H1 (cell line): ENCODE results near the gene SSC5D. TPM values are rescaled to one million over a fixed set of nuclear protein-coding genes. Genes with fewer than 3 reads are reported as not detected.

Experiments used
- CTCF ChIA-PET: fragments of 300-600 bp; sonication (Branson Sonifier 250); formaldehyde crosslinking; loops from one replicate; lab custom pipeline; 2021; ENCODE audit not compliant: partially characterized antibody; lab: Charles Lee
- POLR2A ChIA-PET: fragments of 300-600 bp; sonication (Branson Sonifier 250); formaldehyde crosslinking; loops from one replicate; lab custom pipeline; 2021; ENCODE audit warnings: inconsistent platforms; ENCODE audit not compliant: partially characterized antibody; lab: Charles Lee
- DNase-seq, 2 experiments: peaks; one replicate each; pipeline versions ENCODE4 v3.0.0 to v3.0.0-alpha.2; 2010 to 2022; ENCODE audit warnings: low spot score in 2 of 2, low read depth in 1 of 2, mixed read lengths in 1 of 2
- FAIRE-seq: peaks from 2 replicates; lab custom pipeline; 2011; peaks lifted over from hg19 to GRCh38; lab: Jason Lieb, UNC
- H2AFZ ChIP-seq: 2 replicates; pipeline ENCODE4 v1.8.1; 2012; ENCODE audit warnings: low read length, inconsistent platforms
- H2AK5ac ChIP-seq: 2 replicates; pipeline ENCODE4 v1.6.1; 2013; ENCODE audit warnings: low read depth, low read length
- H2BK120ac ChIP-seq: replicated peaks from 2 replicates; pipeline ENCODE3; 2013; ENCODE audit warnings: low read depth, low read length, inconsistent platforms
- H2BK12ac ChIP-seq: 2 replicates; pipeline ENCODE4 v1.6.1; 2013; ENCODE audit warnings: low read depth, low read length
- H2BK15ac ChIP-seq: 2 replicates; pipeline ENCODE4 v1.6.1; 2013; ENCODE audit warnings: low read length
- H2BK20ac ChIP-seq: 2 replicates; pipeline ENCODE4 v1.6.1; 2013; ENCODE audit warnings: low read length
- H2BK5ac ChIP-seq: 2 replicates; pipeline ENCODE4 v1.6.1; 2013; ENCODE audit warnings: low read depth, low read length
- H3K14ac ChIP-seq: 2 replicates; pipeline ENCODE4 v1.6.1; 2013; ENCODE audit warnings: inconsistent platforms; ENCODE audit not compliant: insufficient read length
- H3K18ac ChIP-seq: 2 replicates; pipeline ENCODE4 v1.6.1; 2013; ENCODE audit warnings: low read length; ENCODE audit errors: extremely low read depth
- H3K23ac ChIP-seq: 2 replicates; pipeline ENCODE4 v1.6.1; 2013; ENCODE audit warnings: inconsistent platforms; ENCODE audit not compliant: insufficient read length
- H3K23me2 ChIP-seq: 2 replicates; pipeline ENCODE4 v1.6.1; 2013; ENCODE audit warnings: low read depth, low read length
- H3K27ac ChIP-seq: 2 replicates; pipeline ENCODE4 v1.6.1; 2011; ENCODE audit warnings: low read depth, low read length, inconsistent platforms
- H3K27me3 ChIP-seq, 4 experiments: replicated peaks in 1 of 4; 1 replicate in 1 of 4; 2 replicates in 3 of 4; pipeline versions ENCODE4 v1.6.1 to v1.8.1; 2011 to 2013; ENCODE audit warnings: low read length in 3 of 4, mild to moderate bottlenecking in 3 of 4, inconsistent platforms in 2 of 4, mixed read lengths in 2 of 4, moderate library complexity in 1 of 4; ENCODE audit not compliant: control insufficient read depth in 3 of 4, insufficient read depth in 3 of 4; ENCODE audit errors: extremely low read depth in 1 of 4
- H3K36me3 ChIP-seq, 4 experiments: 2 replicates each; pipeline versions ENCODE4 v1.6.1 to v1.8.1; 2011 to 2013; ENCODE audit warnings: mild to moderate bottlenecking in 4 of 4, low read length in 3 of 4, moderate library complexity in 2 of 4, control low read depth in 1 of 4, inconsistent platforms in 1 of 4; ENCODE audit not compliant: insufficient read depth in 4 of 4, control insufficient read depth in 2 of 4
- H3K4ac ChIP-seq: replicated peaks from 2 replicates; pipeline ENCODE3; 2013; ENCODE audit warnings: low read length, low read depth, mixed read lengths, inconsistent platforms; ENCODE audit not compliant: insufficient read length
- H3K4me1 ChIP-seq, 4 experiments: replicated peaks in 1 of 4; 1 replicate in 1 of 4; 2 replicates in 3 of 4; pipeline versions ENCODE4 v1.6.1 to v1.8.1; 2011 to 2013; ENCODE audit warnings: low read length in 3 of 4, inconsistent platforms in 2 of 4, mixed read lengths in 1 of 4; ENCODE audit not compliant: insufficient read depth in 4 of 4, control insufficient read depth in 3 of 4
- H3K4me2 ChIP-seq, 2 experiments: 2 replicates each; pipeline versions ENCODE4 v1.6.1 to v1.8.1; 2011 to 2013; ENCODE audit warnings: low read depth in 2 of 2, low read length in 2 of 2, control low read depth in 1 of 2, inconsistent platforms in 1 of 2, mild to moderate bottlenecking in 1 of 2; ENCODE audit not compliant: insufficient read depth in 1 of 2
- H3K4me3 ChIP-seq, 4 experiments: fragments of 200-600, 300-600 bp in 1 of 4; sonication (generic), shearing (Covaris generic), sonication (Bioruptor Twin) in 1 of 4; 2 replicates each; pipeline versions ENCODE4 v1.5.1 to v1.8.1; 2011 to 2016; ENCODE audit warnings: low read length in 4 of 4, low read depth in 3 of 4, control low read depth in 2 of 4, inconsistent platforms in 2 of 4, mild to moderate bottlenecking in 2 of 4, mixed read lengths in 1 of 4, moderate library complexity in 1 of 4; ENCODE audit not compliant: insufficient read depth in 2 of 4; ENCODE audit errors: extremely low read depth in 1 of 4
- H3K56ac ChIP-seq: replicated peaks from 2 replicates; pipeline ENCODE3; 2013; ENCODE audit warnings: low read depth, mild to moderate bottlenecking, mixed read lengths, low read length, inconsistent platforms; ENCODE audit not compliant: insufficient read length
- H3K79me1 ChIP-seq: 2 replicates; pipeline ENCODE4 v1.6.1; 2013; ENCODE audit warnings: low read depth, low read length, control low read depth
- H3K79me2 ChIP-seq, 2 experiments: 2 replicates each; pipeline versions ENCODE4 v1.6.1 to v1.8.1; 2012 to 2013; ENCODE audit warnings: low read length in 2 of 2, mild to moderate bottlenecking in 2 of 2, inconsistent platforms in 1 of 2; ENCODE audit not compliant: insufficient read depth in 2 of 2, control insufficient read depth in 1 of 2
- H3K9ac ChIP-seq, 4 experiments: replicated peaks in 1 of 4; 1 replicate in 1 of 4; 2 replicates in 3 of 4; pipeline versions ENCODE4 v1.6.1 to v1.8.1; 2011 to 2013; ENCODE audit warnings: low read depth in 3 of 4, low read length in 3 of 4, control low read depth in 2 of 4, mild to moderate bottlenecking in 2 of 4, moderate library complexity in 2 of 4, inconsistent platforms in 1 of 4; ENCODE audit errors: extremely low read depth in 1 of 4
- H3K9me3 ChIP-seq, 2 experiments: 2 replicates each; pipeline versions ENCODE4 v1.6.1 to v1.8.1; 2012 to 2013; ENCODE audit warnings: mild to moderate bottlenecking in 2 of 2, moderate library complexity in 2 of 2, control low read depth in 1 of 2, inconsistent platforms in 1 of 2, low read depth in 1 of 2, low read length in 1 of 2, mixed read lengths in 1 of 2; ENCODE audit not compliant: insufficient read depth in 2 of 2
- H4K20me1 ChIP-seq, 2 experiments: replicated peaks in 1 of 2; 2 replicates each; pipeline versions ENCODE3 to v1.8.1; 2011 to 2013; ENCODE audit warnings: inconsistent platforms in 2 of 2, low read length in 2 of 2, mild to moderate bottlenecking in 1 of 2; ENCODE audit not compliant: insufficient read depth in 2 of 2, control insufficient read depth in 1 of 2
- H4K5ac ChIP-seq: 2 replicates; pipeline ENCODE4 v1.6.1; 2013; ENCODE audit warnings: low read length, low read depth, mixed read lengths, inconsistent platforms; ENCODE audit not compliant: insufficient read length
- H4K8ac ChIP-seq: 2 replicates; pipeline ENCODE4 v1.8.0; 2013; ENCODE audit warnings: mild to moderate bottlenecking, moderate library complexity, low read length, inconsistent platforms; ENCODE audit not compliant: insufficient read depth; ENCODE audit errors: extremely low read depth
- H4K91ac ChIP-seq: replicated peaks from 2 replicates; pipeline ENCODE3; 2013; ENCODE audit warnings: low read length, mixed read lengths, inconsistent platforms; ENCODE audit not compliant: insufficient read length
- ASH2L ChIP-seq: fragments of 200-600, 300-600 bp; sonication (generic); IDR thresholded peaks from one replicate; pipeline ENCODE4 v1.7.1; 2017; ENCODE audit warnings: low read length
- ATF3 ChIP-seq: IDR thresholded peaks from 2 replicates; pipeline ENCODE4 v1.6.1; 2011; ENCODE audit warnings: low read depth, mild to moderate bottlenecking, low read length; ENCODE audit not compliant: insufficient read depth
- JUND ChIP-seq: IDR thresholded peaks from 2 replicates; pipeline ENCODE4 v1.6.1; 2011; ENCODE audit warnings: mild to moderate bottlenecking, improper control_type of control experiment, low read length
- RXRA ChIP-seq: IDR thresholded peaks from 2 replicates; pipeline ENCODE4 v1.6.1; 2011; ENCODE audit warnings: low read depth, mild to moderate bottlenecking, low read length, moderate library complexity; ENCODE audit not compliant: insufficient read depth
- TAF1 ChIP-seq: IDR thresholded peaks from 2 replicates; pipeline ENCODE4 v1.6.1; 2011; ENCODE audit warnings: mild to moderate bottlenecking, low read depth, low read length
- WGBS, 2 experiments: shearing (Covaris generic) in 1 of 2; methylation state at CpG; one replicate each; pipeline versions ENCODE4 v1.1.6 to v1.1.7; 2013 to 2015; ENCODE audit warnings: low lambda C conversion rate in 2 of 2, mixed read lengths in 2 of 2, inconsistent platforms in 1 of 2, low coverage in 1 of 2, missing lambda C conversion rate in 1 of 2; ENCODE audit not compliant: insufficient replicate concordance in 2 of 2, insufficient coverage in 1 of 2, insufficient read length in 1 of 2; ENCODE audit errors: extremely low coverage in 1 of 2, missing lambda C conversion rate in 1 of 2; 5-methylcytosine and 5-hydroxymethylcytosine counted together
- polyA plus RNA-seq, 7 experiments: library from polyadenylated mRNA; depleted of rRNA in 3 of 7; stranded (reverse) in 5 of 7; unstranded in 2 of 7; fragments of >200 nt in 5 of 7; fragments of 200-250 nt in 2 of 7; gene quantifications; 1 replicate in 5 of 7; 2 replicates in 1 of 7; 4 replicates in 1 of 7; pipeline versions ENCODE4 v1.2.1 to v1.2.3, GENCODE V29; 2011 to 2013; ENCODE audit warnings: missing spikeins in 2 of 7, mixed read lengths in 2 of 7
- total RNA-seq: library from RNA; stranded (reverse); fragmentation: NEBNext Ultra II Directional; extraction: Animal tissue kit (Norgen Biotek cat#: 25700); gene quantifications from 2 replicates; pipeline ENCODE4 v1.2.1, GENCODE V29; 2021

SSC5D gene
- total and polyA plus RNA-seq, 2 of the 8 experiments (the other 6 are each of a cell fraction or from before 2014, with no cell fraction given): 0.39 to 1.7 TPM

GRCh38 chr19:55544776-55545439, 56.7 kb downstream of the SSC5D start:
- no peak for FAIRE-seq
- 83% methylated on average over 14 of the region's 23 CpGs; no CpG with 5 or more reads in 1 of the 2 experiments for WGBS, 2 experiments

More at GRCh38 chr19:55544776-55545439, 56.7 kb downstream of the SSC5D start:
- Histone ChIP-seq H3K27me3 (no peaks in the 10 kb centered on the region; a peak in 3 of 7 replicates), H3K56ac (no peak overlapping the region), H2AK5ac (no peak overlapping the region), H2AFZ (no peak overlapping the region), H3K18ac (no peak overlapping the region; the same call in 1 of the 2 replicates), H2BK15ac (0 out of 2 replicates have a peak overlapping the region, but pooled peaks have one; percentile 92)
- CTCF ChIA-PET: interaction anchor here (0.7 to 1.4 kb wide), 4 partner anchors 10 to 41 kb away, joined by 3 to 4 read pairs (median 3); no protein-coding TSS in a partner anchor
- TF ChIP-seq TAF1 (no peak), ATF3 (no peak), JUND (no peak), ASH2L (no peak), RXRA (no peak)
- TF ChIP-seq, all 59 proteins: peak for 0
- H3K4me1 ChIP-seq: peaks cover 0 to 18% (median 11%) of the 10 kb centered on the region in 4 experiments; a peak in 6 of 7 replicates
- H4K20me1 ChIP-seq: peaks cover 0 to 2% of the 10 kb centered on the region in 2 experiments
- no peak overlapping the region for H2BK20ac ChIP-seq
- no peak for DNase-seq
- no peak overlapping the region for H3K9ac ChIP-seq
- no peak overlapping the region for H3K4ac ChIP-seq
- no peak overlapping the region for H2BK12ac ChIP-seq
- no peaks in the 10 kb centered on the region for H3K79me1 ChIP-seq
- no peaks in the 10 kb centered on the region; a peak in 1 of 8 replicates for H3K36me3 ChIP-seq
- no peaks in the 10 kb centered on the region for H3K79me2 ChIP-seq
- no peak overlapping the region for H4K91ac ChIP-seq
- H3K27ac ChIP-seq: no peak overlapping the region
- H3K9me3 ChIP-seq: no peaks in the 10 kb centered on the region
- H4K5ac ChIP-seq: no peak overlapping the region
- peaks cover 15% of the 10 kb centered on the region; the same call in 1 of the 2 replicates for H3K23me2 ChIP-seq
- H2BK5ac ChIP-seq: no peak overlapping the region
- H3K4me3 ChIP-seq: no peak overlapping the region
- H3K4me2 ChIP-seq: no peak overlapping the region
- no peak overlapping the region for H3K23ac ChIP-seq
- POLR2A ChIA-PET: interaction anchor here (1.0 to 1.2 kb wide), 2 partner anchors 11 to 60 kb away, joined by 3 to 6 read pairs; no protein-coding TSS in a partner anchor
- no peak overlapping the region for H2BK120ac ChIP-seq
- H4K8ac ChIP-seq: no peak overlapping the region; the same call in 1 of the 2 replicates
- H3K14ac ChIP-seq: no peak overlapping the region
